ENCODE data around the gene DNAJC7.
"Not testable (repeated sequence)": the region's sequence is repeated elsewhere in the genome, so short reads cannot be mapped to it uniquely, and the experiment has no call there.

GRCh38 chr17:41930833-41931156, 86.4 kb downstream of the DNAJC7 start:
- TF ChIP-seq BACH2 (CRISPR knock-in tag; IDR thresholded peaks at IDR 0.05; ENCODE audit: borderline replicate concordance); ZC3H10 (CRISPR knock-in tag; IDR thresholded peaks at IDR 0.05); CREB5 (CRISPR knock-in tag; IDR thresholded peaks at IDR 0.05; ENCODE audit: low read depth); ARNTL (CRISPR knock-in tag; IDR thresholded peaks at IDR 0.05; ENCODE audit: borderline replicate concordance, low read depth); SNAI2 (CRISPR knock-in tag; IDR thresholded peaks at IDR 0.05); GLIS3 (CRISPR knock-in tag; IDR thresholded peaks at IDR 0.05); PATZ1 (CRISPR knock-in tag; IDR thresholded peaks at IDR 0.05; ENCODE audit: borderline replicate concordance); ZFP30 (CRISPR knock-in tag; IDR thresholded peaks at IDR 0.05); ZNF70 (CRISPR knock-in tag; IDR thresholded peaks at IDR 0.05): not testable (repeated sequence)

Measured in SK-N-SH treated with all-trans-retinoic acid at 6 μM for 48 hours (cell line).